ENCODE data around the gene NACA. TPM values are rescaled to one million over a fixed set of nuclear protein-coding genes. Genes with fewer than 3 reads are reported as not detected.

Gene NACA
- total RNA-seq, result 916 and 1,196 TPM in 2 replicates
- 871 and 891 TPM in 2 replicates for polyA plus RNA-seq

DNA sequence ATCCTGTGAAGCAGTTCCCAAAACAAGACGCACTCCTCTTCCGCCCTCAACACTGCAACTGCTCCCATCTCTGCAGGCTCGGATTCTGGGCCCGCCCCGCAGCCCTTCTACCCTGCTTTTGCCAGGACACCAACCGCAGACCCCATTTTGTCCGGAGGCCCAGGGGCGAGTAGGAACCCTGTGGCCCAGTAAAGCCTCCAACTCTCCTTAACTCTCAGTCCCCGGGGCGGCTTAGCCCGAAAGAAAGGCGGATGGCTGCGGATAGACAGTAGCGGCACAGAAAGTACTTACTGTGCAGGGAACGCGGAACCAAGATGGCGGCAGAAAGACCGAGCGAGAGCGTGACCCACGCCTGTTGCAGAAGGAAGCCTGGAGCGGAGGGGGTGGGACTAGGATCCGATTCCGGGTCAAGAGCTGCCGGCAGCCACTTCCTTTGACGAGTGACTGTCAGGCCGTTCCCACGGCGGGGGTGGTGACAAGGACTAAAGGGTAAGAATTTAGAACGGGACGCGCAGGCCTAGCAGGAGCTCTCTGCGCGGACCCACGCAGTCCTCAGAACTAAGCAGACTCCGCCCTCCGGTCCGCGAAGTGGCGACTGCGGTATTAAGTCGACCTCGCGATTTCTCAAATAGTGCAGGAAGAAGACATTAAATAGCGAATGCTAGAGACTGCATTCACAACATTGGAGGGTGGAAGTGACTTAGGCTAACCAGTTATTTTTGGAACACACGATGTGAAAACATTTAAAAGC, at the start of gene NACA:
TSS of gene NACA (minus strand) at position 328 of the 751 bp plus-strand sequence. CDS start 778 bp downstream, outside the sequence.
- H3K9me3 ChIP-seq (ENCODE audit: low read depth), result no peaks in the 10 kb centered on the region
- no peaks in the 10 kb centered on the region for H3K27me3 ChIP-seq
- H3K4me3 ChIP-seq, result peak within 1 kb of the TSS; percentile 86
- peak; percentile 99 for DNase-seq (ENCODE audit: low read depth in 1 of 2, low spot score in 1 of 2)
- peak within 1 kb of the TSS; percentile 98 for H3K27ac ChIP-seq
- no peak for TF ChIP-seq CTCF (IDR thresholded peaks at IDR 0.05; ENCODE audit: low read depth, low read length)
- H3K36me3 ChIP-seq, result peaks cover 10% of the 10 kb centered on the region
- H3K4me1 ChIP-seq (ENCODE audit: low read depth), result peaks cover 38% of the 10 kb centered on the region

- Histone ChIP-seq H3K36me3 (no peaks in the 10 kb centered on the region), H3K4me1 (ENCODE audit: low read depth) (no peaks in the 10 kb centered on the region), H3K27ac (no peak overlapping the region), H3K27me3 (no peaks in the 10 kb centered on the region), H3K4me3 (no peak overlapping the region), H3K9me3 (ENCODE audit: low read depth) (no peaks in the 10 kb centered on the region)
- no peak for TF ChIP-seq CTCF (IDR thresholded peaks at IDR 0.05; ENCODE audit: low read depth, low read length)
- no peak for DNase-seq (ENCODE audit: low read depth in 1 of 2, low spot score in 1 of 2)
Observed at GRCh38 chr12:56773113-56773512, 48.0 kb upstream of the NACA start.

- Histone ChIP-seq H3K36me3 (no peaks in the 10 kb centered on the region), H3K4me3 (no peak overlapping the region), H3K9me3 (ENCODE audit: low read depth) (no peaks in the 10 kb centered on the region), H3K27me3 (no peaks in the 10 kb centered on the region), H3K4me1 (ENCODE audit: low read depth) (no peaks in the 10 kb centered on the region), H3K27ac (no peak overlapping the region)
- no peak for TF ChIP-seq CTCF (IDR thresholded peaks at IDR 0.05; ENCODE audit: low read depth, low read length)
- DNase-seq (ENCODE audit: low read depth in 1 of 2, low spot score in 1 of 2), result no peak
Observed at GRCh38 chr12:56772625-56773024, 47.5 kb upstream of the NACA start.

DNA sequence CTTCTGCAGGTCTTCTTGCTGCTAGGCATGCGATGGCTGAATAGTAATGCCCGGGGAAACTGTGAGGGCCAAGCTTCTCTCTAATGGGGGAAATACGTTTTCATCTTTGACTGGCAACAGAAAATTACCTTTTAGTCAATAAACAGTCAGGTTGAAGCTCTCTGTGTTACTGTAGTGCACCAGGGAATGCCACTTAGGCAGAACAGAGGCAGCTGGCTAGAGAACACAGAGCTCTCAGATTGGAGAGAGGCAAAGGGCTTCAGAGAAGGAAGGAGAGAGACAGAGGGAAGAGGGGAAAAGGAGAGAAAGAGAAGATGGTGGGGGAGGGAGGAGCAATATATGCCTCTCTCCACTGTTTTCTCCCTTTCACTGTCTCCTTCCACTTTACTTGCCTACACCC, 44.8 kb upstream of the NACA start:
- no peak overlapping the region for H3K4me3 ChIP-seq
- no peak for DNase-seq (ENCODE audit: low read depth in 1 of 2, low spot score in 1 of 2)
- H3K36me3 ChIP-seq, result no peaks in the 10 kb centered on the region
- H3K27me3 ChIP-seq, result no peaks in the 10 kb centered on the region
- H3K9me3 ChIP-seq (ENCODE audit: low read depth), result no peaks in the 10 kb centered on the region
- no peaks in the 10 kb centered on the region for H3K4me1 ChIP-seq (ENCODE audit: low read depth)
- no peak for TF ChIP-seq CTCF (IDR thresholded peaks at IDR 0.05; ENCODE audit: low read depth, low read length)
- no peak overlapping the region for H3K27ac ChIP-seq

GRCh38 chr12:56768424-56768823, 43.3 kb upstream of the NACA start:
- H3K9me3 ChIP-seq (ENCODE audit: low read depth), result no peaks in the 10 kb centered on the region
- H3K27me3 ChIP-seq, result no peaks in the 10 kb centered on the region
- no peak overlapping the region for H3K27ac ChIP-seq
- H3K36me3 ChIP-seq, result no peaks in the 10 kb centered on the region
- DNase-seq (ENCODE audit: low read depth in 1 of 2, low spot score in 1 of 2), result no peak
- no peak overlapping the region for H3K4me3 ChIP-seq
- TF ChIP-seq CTCF (IDR thresholded peaks at IDR 0.05; ENCODE audit: low read depth, low read length), result no peak
- H3K4me1 ChIP-seq (ENCODE audit: low read depth), result no peaks in the 10 kb centered on the region

All from cardiac muscle cell (in vitro differentiated cells and primary cell).